ENCODE data around the gene ZNF814.
"Not testable (repeated sequence)": the region's sequence is repeated elsewhere in the genome, so short reads cannot be mapped to it uniquely, and the experiment has no call there.

Gene ZNF814

DNA sequence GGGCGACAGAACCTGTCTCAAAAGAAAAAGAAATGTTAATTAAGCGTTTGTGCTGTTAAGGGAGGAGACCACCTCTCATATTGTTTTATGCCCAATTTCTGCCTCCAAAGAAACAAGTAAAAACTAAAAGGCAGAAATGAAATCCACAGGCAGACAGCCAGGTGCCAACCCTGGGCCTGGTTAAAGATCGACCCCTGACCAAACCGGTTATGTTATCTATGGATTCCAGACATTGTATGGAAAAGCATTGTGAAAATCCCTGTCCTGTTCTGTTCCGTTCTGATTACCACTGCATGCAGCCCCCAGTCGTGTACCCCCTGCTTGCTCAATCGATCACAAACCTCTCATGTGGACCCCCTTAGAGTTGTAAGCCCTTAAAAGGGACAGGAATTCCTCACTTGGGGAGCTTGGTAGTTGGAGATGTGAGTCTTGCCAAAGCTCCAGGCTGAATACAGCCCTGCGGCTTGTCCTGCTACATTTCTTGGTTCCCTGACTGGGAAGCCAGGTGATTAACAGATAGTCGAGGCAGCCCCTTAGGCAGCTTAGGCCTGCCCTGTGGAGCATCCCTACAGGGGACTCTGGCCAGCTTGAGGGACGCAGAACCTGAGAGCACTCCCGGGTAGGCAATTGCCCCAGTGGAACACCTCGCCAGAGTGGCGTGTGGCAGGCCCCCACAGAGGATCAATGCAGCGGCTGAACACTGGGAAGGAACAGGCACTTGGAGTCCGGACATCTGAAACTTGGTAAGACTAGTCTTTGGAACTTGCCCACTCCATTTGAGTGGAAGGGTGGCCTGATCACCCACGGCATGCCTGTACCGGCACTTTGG lies 73.4 kb downstream of the ZNF814 start:
- no peak for DNase-seq

DNA sequence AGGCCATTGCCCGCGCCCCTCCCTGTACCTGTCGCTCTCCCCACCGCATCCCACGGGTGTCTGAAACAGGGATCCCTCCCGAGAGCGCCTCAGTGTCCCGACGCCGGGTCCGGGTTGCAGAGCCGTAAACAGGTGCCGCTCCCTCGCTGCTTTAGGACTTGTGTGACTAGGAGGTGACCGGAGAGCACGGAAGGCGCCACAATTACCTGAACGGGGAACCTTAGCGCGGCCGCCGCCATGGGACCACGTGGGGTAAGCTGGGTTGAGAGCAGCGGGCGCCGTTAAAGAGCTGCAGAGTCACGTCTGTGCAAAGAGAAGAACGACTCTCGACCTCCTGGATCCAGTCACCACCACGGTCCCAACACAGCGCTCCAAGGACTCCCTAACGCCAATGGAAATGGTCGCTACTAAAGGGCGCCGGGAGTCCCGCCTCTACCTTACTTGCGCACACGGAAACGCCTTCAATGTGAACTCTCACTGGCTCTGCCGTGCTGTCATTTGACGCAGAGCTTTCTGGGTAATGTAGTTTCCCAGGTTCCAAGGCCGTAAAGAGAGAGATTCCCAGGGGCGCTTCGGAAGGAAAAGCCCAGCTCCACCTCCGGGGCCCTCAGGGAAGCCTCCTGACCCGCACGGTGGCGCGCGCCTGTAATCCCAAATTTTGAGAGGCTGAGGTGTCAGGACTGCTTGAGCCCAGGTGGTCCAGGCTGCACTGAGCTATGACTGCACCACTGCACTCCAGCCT lies 74.2 kb downstream of the ZNF814 start, which contains the start of gene ZNF552:
ZNF552 (minus strand) TSS at position 409 of the 742 bp plus-strand sequence; CDS start at position 239, 170 bp downstream.
- DNase-seq: peak; percentile 91

DNA sequence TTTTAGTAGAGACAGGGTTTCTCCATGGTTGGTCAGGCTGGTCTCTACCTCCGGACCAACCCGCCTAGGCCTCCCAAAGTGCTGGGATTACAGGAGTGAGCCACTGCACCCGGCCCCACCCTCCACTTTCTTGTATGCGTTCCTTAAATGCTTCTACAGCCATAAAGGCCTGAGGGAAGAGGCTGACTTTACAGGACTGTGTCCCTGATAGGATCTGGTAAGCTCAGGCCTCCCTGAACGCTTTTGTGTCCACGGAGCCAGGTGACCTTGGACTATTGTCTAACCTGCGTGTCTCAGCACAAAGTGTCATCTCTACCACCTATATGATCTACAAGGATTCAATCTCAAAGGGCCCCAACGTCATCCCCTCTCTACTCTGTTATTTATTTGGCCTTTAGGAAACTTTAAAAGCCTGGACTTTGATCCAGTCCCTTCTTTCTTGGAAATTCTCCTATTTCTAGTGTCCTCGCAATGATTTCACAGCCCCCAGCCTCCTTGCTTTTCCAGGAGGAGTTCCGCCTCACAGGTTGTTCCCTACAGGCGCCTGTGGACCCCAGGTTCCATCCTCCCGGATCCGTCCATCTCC lies 74.8 kb downstream of the ZNF814 start:
- DNase-seq: no peak

DNA sequence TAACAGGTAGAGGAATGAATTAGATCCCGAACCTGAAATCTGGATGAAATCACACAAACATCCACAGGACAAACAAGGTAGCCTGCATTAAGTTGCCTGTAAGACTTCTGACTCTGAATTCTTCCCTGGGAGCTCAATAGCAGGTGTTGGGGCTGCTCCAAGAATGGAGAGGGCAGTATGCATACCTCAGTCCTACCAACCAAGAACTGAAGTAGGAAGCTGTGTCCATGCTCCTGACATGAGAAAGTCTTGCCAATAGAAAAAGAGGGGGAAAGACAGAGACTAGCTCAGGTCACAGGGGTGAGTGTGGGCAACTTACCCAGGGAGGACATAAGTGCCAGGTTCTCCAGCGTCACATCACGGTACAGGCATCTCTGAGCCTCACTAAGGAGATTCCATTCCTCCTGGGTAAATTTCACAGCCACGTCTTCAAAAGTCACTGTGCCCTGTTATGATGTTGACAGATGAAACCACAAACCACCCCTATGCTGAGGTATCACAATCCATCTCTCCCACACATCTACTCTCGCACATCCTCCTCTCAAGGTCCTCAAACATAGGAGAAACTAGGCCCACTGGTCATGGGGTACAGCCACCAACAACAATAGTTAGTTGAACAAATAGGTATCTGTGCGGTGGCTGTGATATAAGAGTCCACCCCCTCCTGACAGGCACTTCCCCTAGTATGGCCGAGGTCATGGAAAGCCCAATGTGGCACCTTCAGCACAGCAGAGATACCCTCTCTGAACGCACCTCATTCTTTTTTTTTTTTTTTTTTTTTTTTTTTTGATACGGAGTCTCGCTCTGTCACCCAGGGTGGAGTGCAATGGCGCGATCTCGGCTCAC lies 75.6 kb downstream of the ZNF814 start:
- not testable (repeated sequence) for DNase-seq

DNA sequence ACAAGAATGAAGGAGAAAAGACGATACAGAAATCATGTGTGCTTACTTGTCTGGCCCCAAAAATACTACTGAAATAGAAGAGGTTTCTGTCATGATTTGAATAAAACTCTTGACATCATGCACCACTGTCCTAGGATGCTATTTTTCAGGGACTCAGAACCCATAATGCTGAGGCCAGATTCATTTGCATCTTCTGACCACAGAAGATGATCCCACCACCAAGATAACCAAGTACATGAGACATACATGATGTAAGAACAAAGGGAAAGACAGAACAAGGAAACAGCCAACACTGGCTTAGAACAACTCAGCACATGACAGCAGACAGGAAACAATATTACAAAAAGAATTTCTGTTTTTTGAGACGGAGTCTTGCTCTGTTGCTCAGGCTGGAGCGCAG lies 76.6 kb downstream of the ZNF814 start:
- no peak for DNase-seq

DNA sequence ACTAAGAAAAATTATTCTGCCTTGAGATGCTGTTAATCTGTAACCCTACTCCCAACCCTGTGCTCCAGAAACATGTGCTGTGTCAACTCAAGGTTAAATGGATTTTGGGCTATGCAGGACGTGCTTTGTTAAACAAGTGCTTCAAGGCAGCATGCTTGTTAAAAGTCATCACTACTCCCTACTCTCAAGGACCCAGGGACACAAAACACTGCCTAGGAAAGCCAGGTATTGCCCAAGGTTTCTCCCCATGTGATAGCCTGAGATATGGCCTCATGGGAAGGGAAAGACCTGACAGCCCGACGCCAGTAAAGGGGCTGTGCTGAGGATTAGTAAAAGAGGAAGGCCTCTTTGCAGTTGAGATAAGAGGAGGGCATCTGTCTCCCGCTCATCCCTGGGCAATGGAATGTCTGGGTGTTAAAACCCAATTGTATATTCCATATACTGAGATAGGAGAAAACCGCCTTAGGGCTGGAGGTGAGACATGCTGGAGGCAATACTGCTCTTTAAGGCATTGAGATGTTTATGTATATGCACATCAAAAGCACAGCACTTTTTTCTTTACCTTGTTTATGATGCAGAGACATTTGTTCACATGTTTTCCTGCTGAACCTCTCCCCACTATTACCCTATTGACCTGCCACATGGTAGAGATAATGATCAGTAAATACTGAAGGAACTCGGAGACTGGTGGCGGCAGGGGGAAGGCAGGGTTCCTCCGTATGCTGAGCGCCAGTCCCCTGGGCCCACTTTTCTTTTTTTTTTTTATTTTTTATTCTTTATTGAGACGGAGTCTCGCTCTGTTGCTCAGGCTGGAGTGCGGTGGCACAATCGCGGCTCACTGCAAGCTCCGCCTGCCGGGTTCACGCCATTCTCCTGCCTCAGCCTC lies 78.2 kb downstream of the ZNF814 start:
- DNase-seq: not testable (repeated sequence)

DNA sequence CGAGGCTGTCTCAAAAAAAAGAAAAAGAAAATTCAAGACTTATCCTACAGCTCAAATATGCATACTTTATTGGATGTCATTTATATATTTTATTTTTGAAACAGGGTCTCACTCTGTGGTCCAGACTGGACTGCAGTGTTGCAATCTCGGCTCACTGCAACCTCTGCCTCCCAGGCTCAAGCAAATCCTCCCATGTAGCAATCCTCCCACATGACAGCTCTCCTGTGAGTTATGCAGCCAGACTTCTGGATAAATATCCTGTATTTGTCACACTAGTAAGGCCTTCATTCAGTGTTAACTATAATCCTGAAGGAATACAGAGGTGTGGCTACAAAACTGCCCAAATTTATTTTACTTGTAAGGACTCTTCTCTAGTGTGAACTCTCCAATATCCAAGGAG lies 81.3 kb downstream of the ZNF814 start:
- no peak for DNase-seq

DNA sequence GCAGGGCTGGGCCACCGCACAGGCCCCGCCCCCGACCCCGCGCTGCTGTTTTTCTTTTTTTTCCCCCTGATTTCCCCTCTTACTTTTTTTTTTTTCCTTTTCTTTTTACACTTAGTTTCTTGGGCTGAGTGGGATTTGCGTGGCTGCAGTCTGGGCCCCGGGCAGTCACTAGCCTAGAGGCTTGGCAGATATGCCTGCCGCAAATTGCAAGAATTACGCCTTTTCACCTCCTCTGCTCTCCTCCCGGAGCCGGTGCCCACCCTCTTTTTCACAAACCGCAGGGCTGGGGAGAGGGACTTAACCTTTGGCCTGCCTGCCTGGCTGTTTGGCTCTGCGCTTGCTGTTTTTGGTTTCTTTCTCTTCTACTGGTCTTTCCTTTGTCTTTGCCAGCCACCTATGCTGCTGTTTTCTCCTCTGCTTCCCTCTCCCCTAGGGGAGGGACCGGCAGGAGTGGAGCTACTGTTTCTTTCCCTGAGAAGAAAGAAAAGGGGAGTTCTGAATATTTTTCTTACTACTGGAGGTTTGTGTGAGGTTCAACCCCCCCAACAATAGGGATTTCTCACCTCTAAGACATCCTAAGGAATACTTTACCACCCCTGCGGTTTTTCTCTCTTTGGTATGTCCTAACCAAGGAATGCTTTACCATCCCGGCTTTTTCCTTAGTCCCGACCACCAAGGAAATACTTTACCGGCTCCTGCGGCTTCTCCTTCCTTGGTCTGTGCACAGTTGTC lies 85.1 kb downstream of the ZNF814 start:
- no peak for DNase-seq

DNA sequence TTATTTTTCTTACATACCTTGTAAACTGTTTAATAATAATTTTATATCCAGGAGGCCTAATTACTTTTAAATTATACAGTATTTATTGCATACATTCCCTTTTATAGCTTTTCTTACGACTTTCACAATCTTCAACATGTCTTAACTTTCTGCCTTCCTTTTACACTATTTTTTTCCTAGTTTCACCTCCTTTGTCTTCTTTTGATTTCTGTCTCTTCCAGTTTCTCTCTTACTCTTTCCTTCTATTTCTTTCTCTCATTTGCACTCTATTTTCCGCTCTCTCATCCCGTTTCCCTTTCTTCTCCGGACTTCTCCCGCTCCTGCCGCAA lies 85.6 kb downstream of the ZNF814 start:
- DNase-seq: no peak

DNA sequence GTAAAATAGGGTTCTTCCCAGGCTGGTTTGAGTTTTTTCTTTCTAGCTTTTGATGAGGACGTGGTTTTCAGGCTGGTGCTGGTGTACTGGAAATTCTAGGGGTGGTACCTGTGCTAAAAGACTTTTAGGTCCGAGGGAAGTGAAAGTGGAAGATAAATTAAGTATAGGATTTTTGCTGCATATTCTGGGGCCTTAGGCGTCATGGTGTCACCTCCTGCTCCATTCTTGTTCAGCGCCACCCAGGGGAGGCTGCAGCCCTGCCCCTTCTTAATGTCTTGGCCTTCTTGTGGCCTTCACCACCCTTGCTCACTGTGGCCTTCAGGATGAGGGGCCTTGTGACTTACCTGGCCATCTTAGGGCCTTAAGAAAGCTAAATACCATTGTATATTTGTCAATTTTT lies 86.6 kb downstream of the ZNF814 start:
- no peak for DNase-seq

DNA sequence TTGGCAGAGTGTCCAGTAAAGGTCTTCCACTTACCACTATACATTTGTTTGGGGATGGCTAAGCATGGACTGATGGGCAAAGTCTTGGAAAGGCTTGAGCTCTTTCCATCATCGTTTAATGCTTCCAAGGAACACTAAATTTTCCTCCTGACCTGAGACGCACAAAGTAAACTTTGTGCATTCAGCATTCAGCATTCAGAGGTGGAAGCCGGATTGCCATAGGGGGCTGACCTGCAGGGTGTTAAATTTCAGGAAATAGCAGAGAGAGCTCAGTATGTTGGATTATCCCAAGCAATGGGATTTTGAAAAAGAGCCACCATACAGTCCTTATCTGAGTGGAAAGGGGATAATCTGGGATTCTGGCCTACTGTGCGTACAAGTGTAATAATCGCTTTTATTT lies 88.1 kb downstream of the ZNF814 start:
- DNase-seq: no peak

Data from DMS 273 treated with DMSO at 0.1 percent for 48 hours (cell line).